Measurements from ENCODE around the gene ACTN3.

DNA sequence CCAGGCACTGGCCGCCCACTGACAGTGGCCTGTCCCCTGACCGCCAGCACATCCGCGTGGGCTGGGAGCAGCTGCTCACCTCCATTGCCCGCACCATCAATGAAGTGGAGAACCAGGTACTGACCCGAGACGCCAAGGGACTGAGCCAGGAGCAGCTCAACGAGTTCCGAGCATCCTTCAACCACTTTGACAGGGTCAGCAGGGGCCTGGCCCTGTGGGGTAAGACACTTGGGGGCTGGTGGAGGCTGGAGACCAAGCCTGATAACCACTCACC, 15.2 kb downstream of the ACTN3 start:
- TF ChIP-seq, protein P1, sequence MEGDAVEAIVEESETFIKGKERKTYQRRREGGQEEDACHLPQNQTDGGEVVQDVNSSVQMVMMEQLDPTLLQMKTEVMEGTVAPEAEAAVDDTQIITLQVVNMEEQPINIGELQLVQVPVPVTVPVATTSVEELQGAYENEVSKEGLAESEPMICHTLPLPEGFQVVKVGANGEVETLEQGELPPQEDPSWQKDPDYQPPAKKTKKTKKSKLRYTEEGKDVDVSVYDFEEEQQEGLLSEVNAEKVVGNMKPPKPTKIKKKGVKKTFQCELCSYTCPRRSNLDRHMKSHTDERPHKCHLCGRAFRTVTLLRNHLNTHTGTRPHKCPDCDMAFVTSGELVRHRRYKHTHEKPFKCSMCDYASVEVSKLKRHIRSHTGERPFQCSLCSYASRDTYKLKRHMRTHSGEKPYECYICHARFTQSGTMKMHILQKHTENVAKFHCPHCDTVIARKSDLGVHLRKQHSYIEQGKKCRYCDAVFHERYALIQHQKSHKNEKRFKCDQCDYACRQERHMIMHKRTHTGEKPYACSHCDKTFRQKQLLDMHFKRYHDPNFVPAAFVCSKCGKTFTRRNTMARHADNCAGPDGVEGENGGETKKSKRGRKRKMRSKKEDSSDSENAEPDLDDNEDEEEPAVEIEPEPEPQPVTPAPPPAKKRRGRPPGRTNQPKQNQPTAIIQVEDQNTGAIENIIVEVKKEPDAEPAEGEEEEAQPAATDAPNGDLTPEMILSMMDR (IDR thresholded peaks at IDR 0.05), result no peak
- no peak for TF ChIP-seq POLR2A (IDR thresholded peaks at IDR 0.05)
- TF ChIP-seq EP300 (IDR thresholded peaks at IDR 0.05), result no peak
